HG02588 (cell line): ENCODE measurements around the gene THUMPD2.
"Not testable (repeated sequence)": the region's sequence is repeated elsewhere in the genome, so short reads cannot be mapped to it uniquely, and the experiment has no call there.

ENCODE experiments used
- ATAC-seq: cut with Tn5 transposase; IDR thresholded peaks from one replicate; pipeline ENCODE4 v1.9.1; 2021; ENCODE audit warnings: mild to moderate bottlenecking, moderate library complexity; ENCODE audit not compliant: unreplicated experiment

THUMPD2 gene

GRCh38 chr2:39757156-39757555, 21.9 kb downstream of the THUMPD2 start:
- no peak for ATAC-seq

GRCh38 chr2:39755466-39755865, 23.6 kb downstream of the THUMPD2 start:
- no peak for ATAC-seq

- ATAC-seq = no peak
Measured at GRCh38 chr2:39743269-39743776, 35.7 kb downstream of the THUMPD2 start.

GRCh38 chr2:39741871-39742270, 37.2 kb downstream of the THUMPD2 start:
- ATAC-seq = no peak

GRCh38 chr2:39739386-39739785, 39.7 kb downstream of the THUMPD2 start:
- ATAC-seq = no peak

GRCh38 chr2:39738936-39739335, 40.1 kb downstream of the THUMPD2 start:
- ATAC-seq = no peak

GRCh38 chr2:39737661-39738060, 41.4 kb downstream of the THUMPD2 start:
- no peak for ATAC-seq

- no peak for ATAC-seq
Measured at GRCh38 chr2:39736640-39737039, 42.4 kb downstream of the THUMPD2 start.

GRCh38 chr2:39735648-39736047, 43.4 kb downstream of the THUMPD2 start:
- ATAC-seq = no peak

- ATAC-seq = no peak
Measured at GRCh38 chr2:39734445-39734844, 44.6 kb downstream of the THUMPD2 start.

GRCh38 chr2:39733070-39733674, 45.9 kb downstream of the THUMPD2 start:
- no peak for ATAC-seq

GRCh38 chr2:39732482-39732881, 46.6 kb downstream of the THUMPD2 start:
- ATAC-seq = no peak

- no peak for ATAC-seq
Measured at GRCh38 chr2:39731546-39731945, 47.5 kb downstream of the THUMPD2 start.

GRCh38 chr2:39730685-39731302, 48.3 kb downstream of the THUMPD2 start:
- peak; percentile 44 for ATAC-seq

- ATAC-seq = no peak
Measured at GRCh38 chr2:39730276-39730675, 48.8 kb downstream of the THUMPD2 start.

- no peak for ATAC-seq
Measured at GRCh38 chr2:39728941-39729351, 50.1 kb downstream of the THUMPD2 start.

GRCh38 chr2:39728085-39728484, 51.0 kb downstream of the THUMPD2 start:
- ATAC-seq = not testable (repeated sequence)

- ATAC-seq = no peak
Measured at GRCh38 chr2:39725401-39725800, 53.7 kb downstream of the THUMPD2 start.

GRCh38 chr2:39724828-39725144, 54.3 kb downstream of the THUMPD2 start:
- no peak for ATAC-seq

- no peak for ATAC-seq
Measured at GRCh38 chr2:39723946-39724827, 54.9 kb downstream of the THUMPD2 start.

GRCh38 chr2:39723497-39723896, 55.6 kb downstream of the THUMPD2 start:
- no peak for ATAC-seq

- ATAC-seq = no peak
Measured at GRCh38 chr2:39720970-39721369, 58.1 kb downstream of the THUMPD2 start.
